Gastrocnemius medialis (tissue), 4 donors: Measurements from ENCODE around the gene FOCAD.

Experiments used
- CTCF ChIP-seq, 5 experiments: fragments of 450-650 bp in 3 of 5; fragments of 200-600 bp in 2 of 5; sonication (generic) in 2 of 5; IDR thresholded peaks in 4 of 5; conservative IDR thresholded peaks in 1 of 5; 1 replicate in 4 of 5; 2 replicates in 1 of 5; pipeline ENCODE4 v1.5.1; 2016 to 2019; ENCODE audit warnings: antibody characterized with exemption in 5 of 5, mild to moderate bottlenecking in 3 of 5, moderate library complexity in 3 of 5
- POLR2A ChIP-seq, 2 donors: fragments of 450-650 bp; IDR thresholded peaks; one replicate each; pipeline ENCODE4 v1.6.1; 2017; ENCODE audit warnings: antibody characterized with exemption in 2 of 2, mild to moderate bottlenecking in 2 of 2, moderate library complexity in 2 of 2

GRCh38 chr9:20880271-20880670 is 196.2 kb downstream of the FOCAD start:
- TF ChIP-seq CTCF (IDR thresholded peaks at IDR 0.05 in 4 of 5, conservative IDR thresholded peaks at IDR 0.05 in 1 of 5): no peak
- no peak for TF ChIP-seq POLR2A (IDR thresholded peaks at IDR 0.05)
